GM04503 (cell line): ENCODE data around the gene KRTAP27-1.

Experiments
- DNase-seq: peaks from one replicate; pipeline ENCODE4 v3.0.0-alpha.2; 2012; ENCODE audit warnings: low read depth

Gene KRTAP27-1, protein sequence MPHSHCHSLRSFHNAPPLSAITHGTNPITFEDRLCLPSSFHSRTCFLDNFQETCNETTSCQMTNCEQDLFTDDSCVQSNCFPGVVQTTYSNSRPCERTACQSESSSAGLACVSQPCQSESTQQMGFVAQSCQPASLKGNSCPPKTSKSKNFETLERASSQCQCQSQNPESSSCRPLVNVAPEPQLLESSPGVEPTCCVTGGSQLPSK

GRCh38 chr21:30337276-30337744, at the start of gene KRTAP27-1:
Gene KRTAP27-1, minus strand, starts transcription at chr21:30337694. Its CDS starts 26 bp downstream, at chr21:30337668.
- DNase-seq = no peak

GRCh38 chr21:30382201-30382600, 44.7 kb upstream of the KRTAP27-1 start:
- DNase-seq = no peak

- DNase-seq = no peak
Measured at GRCh38 chr21:30372139-30372770, 34.8 kb upstream of the KRTAP27-1 start, which contains the start of gene KRTAP13-2. Gene KRTAP13-2, minus strand, starts transcription at chr21:30372271. Its CDS starts 58 bp downstream, at chr21:30372213.

GRCh38 chr21:30355906-30356305, 18.4 kb upstream of the KRTAP27-1 start:
- DNase-seq = no peak

GRCh38 chr21:30354308-30355005, 17.0 kb upstream of the KRTAP27-1 start:
- no peak for DNase-seq

GRCh38 chr21:30351534-30351933, 14.0 kb upstream of the KRTAP27-1 start:
- DNase-seq = no peak

- no peak for DNase-seq
Measured at GRCh38 chr21:30349572-30349971, 12.1 kb upstream of the KRTAP27-1 start.

GRCh38 chr21:30348506-30348905, 11.0 kb upstream of the KRTAP27-1 start, which contains the start of gene KRTAP23-1:
Gene KRTAP23-1, minus strand, starts transcription at chr21:30348606. Its CDS starts 0 bp downstream, at chr21:30348606.
- no peak for DNase-seq

DNA sequence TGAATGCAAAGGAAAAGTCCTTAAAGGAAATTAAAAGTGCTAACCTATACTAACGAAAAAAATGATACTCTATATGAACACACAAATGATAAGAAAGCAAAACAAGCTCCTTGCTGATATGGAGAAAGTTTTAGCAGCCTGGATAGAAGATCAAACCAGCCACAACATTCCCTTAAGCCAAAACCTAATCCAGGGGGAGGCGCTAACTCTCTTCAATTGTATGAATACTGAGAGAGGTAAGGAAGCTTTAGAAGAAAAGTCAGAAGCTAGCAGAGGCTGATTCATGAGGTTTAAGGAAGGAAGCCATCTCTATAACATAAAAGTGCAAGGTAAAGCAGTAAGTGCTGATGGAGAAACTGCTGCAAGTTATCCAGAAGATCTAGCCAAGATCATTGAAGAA, 7.5 kb upstream of the KRTAP27-1 start:
- no peak for DNase-seq

DNA sequence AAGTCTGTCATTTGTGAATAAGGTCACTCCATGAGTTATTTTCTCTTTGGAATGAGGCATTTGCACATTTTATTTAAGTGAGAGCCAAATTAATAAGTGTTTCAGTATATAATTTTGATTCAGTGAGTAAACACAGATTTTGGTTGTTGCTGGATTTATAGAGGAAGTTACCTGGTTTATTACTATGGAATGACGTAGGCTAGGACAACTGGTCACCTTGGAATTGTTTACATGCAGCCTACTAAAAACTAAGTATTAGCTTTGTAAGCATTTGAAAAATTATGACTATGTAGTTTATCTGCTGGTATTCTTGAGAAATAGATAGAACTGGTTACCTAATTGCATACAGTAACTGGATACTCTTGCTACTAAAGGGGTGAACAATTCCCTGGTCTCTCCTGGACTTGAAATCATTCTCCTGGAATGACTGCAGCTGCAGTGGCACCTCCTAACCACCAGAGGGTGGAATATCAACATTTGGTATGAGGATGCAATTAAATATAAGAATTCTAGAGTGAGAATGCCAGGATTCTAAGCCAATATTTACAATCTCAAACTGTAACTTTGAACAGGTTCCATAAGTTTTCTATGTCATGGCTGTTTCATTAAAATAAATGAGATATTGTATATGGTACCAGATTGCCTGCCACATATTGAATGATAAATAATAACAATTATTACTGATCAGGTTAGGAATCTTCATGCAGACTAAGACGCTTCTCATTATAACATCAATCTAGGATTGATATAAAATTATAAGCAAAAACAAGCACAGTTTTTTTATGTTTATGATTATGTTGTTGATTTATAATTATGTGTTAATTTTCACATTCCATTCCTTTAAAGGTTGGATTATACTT, 3.5 kb upstream of the KRTAP27-1 start:
- DNase-seq = no peak

DNA sequence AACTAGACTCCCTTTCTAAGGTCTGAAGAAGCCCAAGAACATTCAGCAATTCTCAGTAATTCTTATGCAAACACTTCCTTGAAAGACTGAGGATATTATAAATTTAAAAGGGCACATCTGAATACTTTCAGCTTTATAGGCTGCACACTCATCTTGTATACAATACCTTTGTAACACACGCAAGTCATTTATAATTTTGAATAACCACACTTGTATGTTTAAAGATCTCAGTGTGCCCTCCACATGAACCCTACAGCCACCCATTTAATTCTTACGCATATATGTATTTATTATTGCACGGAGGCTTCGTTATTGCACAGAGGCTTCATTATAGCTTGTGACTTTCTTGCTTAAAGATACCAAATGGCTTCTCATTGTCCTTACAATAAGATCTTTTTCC, 1.2 kb upstream of the KRTAP27-1 start:
- DNase-seq = no peak

DNA sequence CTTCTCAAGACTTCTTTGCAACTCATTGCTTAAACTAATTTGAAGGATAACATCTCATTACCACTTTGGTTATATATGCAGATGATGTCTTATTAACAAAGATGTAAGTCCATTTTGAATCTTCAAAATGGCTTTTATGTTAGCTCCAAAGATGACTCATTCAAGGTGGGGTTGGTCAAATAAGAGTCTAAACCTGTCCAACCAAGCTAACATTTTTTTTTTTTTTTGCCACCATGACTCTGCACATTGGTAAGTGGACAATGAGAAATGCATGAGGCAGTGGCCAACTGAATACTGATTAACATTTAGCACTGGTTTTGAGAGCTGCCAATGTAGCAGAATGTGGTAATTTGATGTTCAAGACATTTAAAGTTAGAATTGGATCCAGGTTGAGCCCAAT, 278 bp upstream of the KRTAP27-1 start:
- DNase-seq = no peak

GRCh38 chr21:30336596-30336995, 898 bp downstream of the KRTAP27-1 start:
- DNase-seq = no peak

GRCh38 chr21:30333736-30334135, 3.8 kb downstream of the KRTAP27-1 start:
- no peak for DNase-seq

DNA sequence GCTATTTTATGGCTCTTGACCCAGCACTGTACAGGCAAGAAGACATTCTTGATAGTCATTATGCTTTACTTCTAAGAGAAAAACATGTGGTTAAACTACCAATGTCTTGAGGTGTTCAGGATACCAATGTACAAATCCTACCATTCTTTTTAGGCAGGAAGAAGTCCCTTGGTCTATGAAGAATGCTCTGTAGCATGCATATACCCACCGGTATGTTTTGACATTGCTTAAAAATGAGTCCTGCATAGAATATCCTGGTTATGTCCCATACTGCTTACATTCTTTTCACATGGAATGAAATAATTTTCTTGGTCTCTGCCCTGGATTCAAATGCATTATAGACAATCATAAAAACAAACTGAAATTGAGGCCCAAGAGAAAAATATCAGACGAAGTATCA, 4.8 kb downstream of the KRTAP27-1 start:
- DNase-seq = no peak

GRCh38 chr21:30329203-30329875, 8.2 kb downstream of the KRTAP27-1 start:
- no peak for DNase-seq

- no peak for DNase-seq
Measured at GRCh38 chr21:30326390-30326789, 11.1 kb downstream of the KRTAP27-1 start.

DNA sequence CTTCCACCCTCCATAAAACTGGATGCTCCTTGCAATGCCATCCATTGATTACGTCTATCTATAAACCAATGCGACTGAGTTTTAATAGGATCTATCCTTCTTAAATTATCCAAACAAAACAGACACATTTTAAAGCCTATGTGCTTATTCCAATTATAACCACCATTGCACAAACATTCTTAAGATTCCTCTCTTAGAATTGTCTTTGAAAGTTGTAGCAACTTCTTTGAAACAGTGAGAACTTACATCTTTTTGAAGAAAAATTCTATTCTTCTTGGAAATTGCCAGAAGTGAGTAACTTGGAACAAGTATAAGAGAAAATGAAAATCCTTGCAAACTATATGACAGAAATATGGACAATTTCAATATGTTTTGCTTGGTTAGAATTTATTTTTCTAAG, 17.3 kb downstream of the KRTAP27-1 start, which contains the start of gene KRTAP26-1:
TSS of gene KRTAP26-1 (minus strand) at position 101 of the 400 bp plus-strand sequence. CDS start 280 bp downstream, outside the sequence.
- DNase-seq = no peak

- DNase-seq = no peak
Measured at GRCh38 chr21:30315701-30316100, 21.8 kb downstream of the KRTAP27-1 start.

DNA sequence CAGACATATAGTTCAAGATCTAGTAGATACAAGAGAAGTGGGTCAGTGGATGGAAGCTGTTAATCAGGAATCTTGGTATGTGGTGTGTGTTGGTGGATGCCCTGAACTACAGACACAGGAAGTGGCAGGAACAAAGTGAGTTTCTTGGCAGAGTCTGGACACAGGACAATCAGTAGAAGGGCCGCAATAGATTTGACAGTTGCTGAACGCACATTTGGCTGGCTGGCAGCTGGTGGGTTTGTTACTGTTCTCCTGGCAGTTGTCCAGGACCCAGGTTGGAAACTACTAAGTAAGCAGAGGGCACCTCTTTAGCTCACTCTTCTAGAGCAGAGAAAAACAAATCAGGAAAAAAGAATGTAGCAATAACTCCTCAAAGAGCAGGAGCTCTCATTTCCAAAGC, 30.6 kb downstream of the KRTAP27-1 start:
- DNase-seq = no peak

DNA sequence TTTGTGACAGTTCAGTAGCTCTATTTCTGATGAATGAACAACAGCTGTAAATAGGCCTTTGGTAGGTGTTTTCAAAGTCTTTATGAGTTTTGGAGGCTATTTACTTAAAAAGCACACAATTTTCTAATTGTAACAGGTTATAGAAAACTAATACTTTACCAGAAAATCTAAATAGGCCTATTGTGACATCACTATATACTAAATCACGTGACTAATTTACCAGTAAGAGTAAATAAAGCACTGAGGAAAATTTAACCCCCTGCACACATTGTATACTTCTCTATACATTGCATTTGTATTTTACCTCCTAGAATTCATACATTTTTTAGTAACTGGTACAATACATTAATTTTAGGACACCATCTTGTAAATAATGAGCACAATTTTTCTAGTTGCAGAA, 32.4 kb downstream of the KRTAP27-1 start:
- DNase-seq = no peak
